Hepatocyte (in vitro differentiated cells): Measurements from ENCODE around the gene ADCY2. TPM values are rescaled to one million over a fixed set of nuclear protein-coding genes. Genes with fewer than 3 reads are reported as not detected.

ENCODE experiments used
- DNase-seq: peaks from one replicate; pipeline ENCODE4 v3.0.0-alpha.2; 2016; ENCODE audit warnings: low spot score
- H2AFZ ChIP-seq: fragments of 200-600 bp; sonication (generic); 2 replicates; pipeline ENCODE4 v1.6.0; 2016; ENCODE audit warnings: antibody characterized with exemption, mild to moderate bottlenecking
- H3K27ac ChIP-seq: fragments of 200-600 bp; sonication (generic); 2 replicates; pipeline ENCODE4 v1.5.1; 2016; ENCODE audit warnings: mild to moderate bottlenecking
- H3K27me3 ChIP-seq: fragments of 200-600 bp; sonication (generic); 2 replicates; pipeline ENCODE4 v1.6.1; 2016
- H3K36me3 ChIP-seq: fragments of 200-600 bp; sonication (generic); replicated peaks from 2 replicates; pipeline ENCODE4 v1.5.1; 2016; ENCODE audit warnings: low read depth; ENCODE audit not compliant: insufficient read depth
- H3K4me1 ChIP-seq: fragments of 200-600 bp; sonication (generic); 2 replicates; pipeline ENCODE4 v1.5.1; 2016; ENCODE audit warnings: mild to moderate bottlenecking, moderate library complexity; ENCODE audit not compliant: insufficient read depth
- H3K4me2 ChIP-seq: fragments of 200-600 bp; sonication (generic); 2 replicates; pipeline ENCODE4 v1.6.0; 2016
- H3K4me3 ChIP-seq: fragments of 200-600 bp; sonication (generic); 2 replicates; pipeline ENCODE4 v1.5.1; 2016; ENCODE audit warnings: mild to moderate bottlenecking
- H3K79me2 ChIP-seq: fragments of 200-600 bp; sonication (generic); 2 replicates; pipeline ENCODE4 v1.6.0; 2017; ENCODE audit warnings: mild to moderate bottlenecking
- H3K9me2 ChIP-seq: fragments of 200-600 bp; sonication (generic); replicated peaks from 2 replicates; pipeline ENCODE4 v1.6.0; 2017; ENCODE audit warnings: mild to moderate bottlenecking; ENCODE audit not compliant: insufficient read depth
- H3K9me3 ChIP-seq: fragments of 200-600 bp; sonication (generic); 2 replicates; pipeline ENCODE4 v1.5.1; 2016; ENCODE audit warnings: low read depth, mild to moderate bottlenecking
- H4K20me1 ChIP-seq: fragments of 200-600 bp; sonication (generic); 2 replicates; pipeline ENCODE4 v1.6.0; 2016; ENCODE audit warnings: mild to moderate bottlenecking; ENCODE audit not compliant: insufficient read depth, poor library complexity, severe bottlenecking
- CTCF ChIP-seq: fragments of 200-600 bp; sonication (generic); IDR thresholded peaks from 2 replicates; pipeline ENCODE4 v1.5.1; 2016; ENCODE audit warnings: antibody characterized with exemption, mild to moderate bottlenecking; ENCODE audit not compliant: poor library complexity
- EZH2 ChIP-seq: fragments of 200-600 bp; sonication (generic); IDR thresholded peaks from 2 replicates; pipeline ENCODE4 v1.6.1; 2016; ENCODE audit warnings: antibody characterized with exemption, mild to moderate bottlenecking, borderline replicate concordance
- EZH2phosphoT487 ChIP-seq: fragments of 200-600 bp; sonication (generic); IDR thresholded peaks from one replicate; pipeline ENCODE4 v1.6.1; 2018; ENCODE audit warnings: antibody characterized with exemption, mild to moderate bottlenecking, low read depth, moderate library complexity; ENCODE audit not compliant: unreplicated experiment, severe bottlenecking
- WGBS: methylation state at CpG from one replicate; pipeline ENCODE4 v1.1.6; 2016; ENCODE audit warnings: low lambda C conversion rate; ENCODE audit errors: missing lambda C conversion rate; 5-methylcytosine and 5-hydroxymethylcytosine counted together
- polyA plus RNA-seq: library from polyadenylated mRNA; unstranded; fragments of >200 nt; fragmentation: Nextera tagmentation; extraction: Ambion mirVana; gene quantifications from 2 replicates; pipeline ENCODE4 v1.2.1, GENCODE V29; 2016
- total RNA-seq: library from RNA; depleted of rRNA; stranded (reverse); fragments of >200 nt; gene quantifications from 2 replicates; pipeline ENCODE4 v1.2.3, GENCODE V29; 2014

Gene ADCY2
- total and polyA plus RNA-seq, 2 experiments from 2014 or later: 3.2 to 8.5 TPM

- no peak for DNase-seq
- TF ChIP-seq EZH2 (no peak), EZH2phosphoT487 (no peak), CTCF (no peak)
- WGBS: 85% methylated on average over 6 of the region's 6 CpGs
Observed at GRCh38 chr5:7772141-7772540, 376.2 kb downstream of the ADCY2 start.

GRCh38 chr5:7773178-7773577, 377.2 kb downstream of the ADCY2 start:
- TF ChIP-seq CTCF (no peak), EZH2phosphoT487 (no peak), EZH2 (no peak)
- Histone ChIP-seq H3K27ac (no peak overlapping the region), H3K36me3 (no peaks in the 10 kb centered on the region), H3K79me2 (no peaks in the 10 kb centered on the region), H3K9me3 (no peaks in the 10 kb centered on the region), H3K4me2 (no peak overlapping the region), H3K4me1 (no peaks in the 10 kb centered on the region), H2AFZ (no peak overlapping the region), H4K20me1 (no peaks in the 10 kb centered on the region), H3K9me2 (no peaks in the 10 kb centered on the region), H3K27me3 (no peaks in the 10 kb centered on the region), H3K4me3 (no peak overlapping the region)
- DNase-seq: no peak
- WGBS: 92% methylated on average over 6 of the region's 6 CpGs

More at GRCh38 chr5:7772141-7772540, 376.2 kb downstream of the ADCY2 start:
- H3K27ac ChIP-seq: no peak overlapping the region
- no peaks in the 10 kb centered on the region for H3K36me3 ChIP-seq
- H3K9me3 ChIP-seq: no peaks in the 10 kb centered on the region
- H4K20me1 ChIP-seq: no peaks in the 10 kb centered on the region
- no peaks in the 10 kb centered on the region for H3K9me2 ChIP-seq
- no peaks in the 10 kb centered on the region for H3K27me3 ChIP-seq
- H3K4me3 ChIP-seq: no peak overlapping the region
- H3K4me2 ChIP-seq: no peak overlapping the region
- H3K4me1 ChIP-seq: no peaks in the 10 kb centered on the region
- no peak overlapping the region for H2AFZ ChIP-seq
- no peaks in the 10 kb centered on the region for H3K79me2 ChIP-seq

GRCh38 chr5:7776442-7776841, 380.5 kb downstream of the ADCY2 start:
- H3K27me3 ChIP-seq: no peaks in the 10 kb centered on the region
- H2AFZ ChIP-seq: no peak overlapping the region
- H3K4me3 ChIP-seq: no peak overlapping the region
- WGBS: 97% methylated on average over 4 of the region's 4 CpGs
- no peaks in the 10 kb centered on the region for H3K9me3 ChIP-seq
- no peaks in the 10 kb centered on the region for H3K36me3 ChIP-seq
- no peak for DNase-seq
- H3K4me2 ChIP-seq: no peak overlapping the region
- H3K9me2 ChIP-seq: no peaks in the 10 kb centered on the region
- H3K4me1 ChIP-seq: no peaks in the 10 kb centered on the region
- TF ChIP-seq EZH2 (no peak), CTCF (no peak), EZH2phosphoT487 (no peak)
- H4K20me1 ChIP-seq: no peaks in the 10 kb centered on the region
- no peaks in the 10 kb centered on the region for H3K79me2 ChIP-seq
- H3K27ac ChIP-seq: no peak overlapping the region
